Frontal cortex (tissue), 4 donors: ENCODE results near the gene SAMM50. TPM values are rescaled to one million over a fixed set of nuclear protein-coding genes. Genes with fewer than 3 reads are reported as not detected.

Experiments
- DNase-seq, 2 donors: peaks; one replicate each; pipeline ENCODE4 v3.0.0; 2012; ENCODE audit warnings: low spot score in 2 of 2
- FAIRE-seq: peaks from 2 replicates; lab custom pipeline; 2012; peaks lifted over from hg19 to GRCh38; lab: Jason Lieb, UNC
- total RNA-seq: library from RNA; depleted of rRNA; stranded (reverse); fragments of >200 nt; gene quantifications from one replicate; pipeline ENCODE4 v1.2.3, GENCODE V29; 2014
- donor health status: control.
- donor health status: control.
- donor health status: control.

The SAMM50 gene
- total RNA-seq, result 32.6 TPM

- FAIRE-seq, result no peak
- peak; percentile 89 to 94 for DNase-seq
Observed at GRCh38 chr22:43955040-43955882, at the start of gene SAMM50. Gene SAMM50 (plus strand): TSS chr22:43955442. CDS start chr22:43955578, 136 bp downstream.

DNA sequence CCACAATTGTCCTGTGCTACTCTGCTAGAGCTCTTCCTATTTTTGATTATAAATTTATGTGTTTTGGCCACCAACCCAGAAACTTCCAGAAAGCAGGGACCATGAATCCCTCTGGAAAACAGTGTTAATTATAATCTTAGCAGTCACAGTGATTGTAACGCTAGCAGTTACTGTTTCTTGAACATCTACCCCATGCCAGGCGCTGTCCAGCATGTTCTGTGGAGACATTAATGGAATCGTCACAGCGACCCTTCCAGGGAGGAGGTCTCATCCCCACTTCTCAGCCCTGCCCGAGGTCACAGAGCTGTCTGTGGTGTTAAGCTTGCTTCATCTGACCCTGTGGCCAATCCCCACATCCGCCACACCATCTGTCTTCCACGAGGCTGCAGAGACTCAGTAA, 49.6 kb upstream of the SAMM50 start:
- no peak for FAIRE-seq
- DNase-seq, result no peak

DNA sequence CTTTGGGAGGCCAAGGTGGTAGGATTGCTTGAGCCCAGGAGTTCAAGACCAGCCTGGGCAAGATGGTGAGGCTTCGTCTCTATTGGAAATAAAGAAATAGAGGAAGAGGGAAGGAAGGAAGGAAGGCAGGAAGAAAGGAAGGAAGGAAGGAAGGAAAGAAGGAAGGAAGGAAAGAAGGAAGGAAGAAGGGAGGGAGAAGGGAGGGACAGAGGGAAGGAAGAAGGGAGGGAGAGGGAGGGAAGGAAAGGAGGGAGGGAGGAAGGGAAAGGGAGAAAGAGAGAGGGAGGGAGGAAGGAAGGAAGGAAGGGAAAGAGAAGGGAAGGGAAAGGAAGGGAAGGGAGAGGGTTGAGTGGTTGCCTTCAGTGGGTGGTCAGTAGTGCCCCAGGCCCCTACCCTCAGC, 45.5 kb upstream of the SAMM50 start:
- DNase-seq (no peak), FAIRE-seq (no peak)

GRCh38 chr22:43910178-43910695, 45.0 kb upstream of the SAMM50 start:
- no peak for DNase-seq
- FAIRE-seq, result no peak

GRCh38 chr22:43911351-43911750, 43.9 kb upstream of the SAMM50 start:
- FAIRE-seq (no peak), DNase-seq (no peak)

DNA sequence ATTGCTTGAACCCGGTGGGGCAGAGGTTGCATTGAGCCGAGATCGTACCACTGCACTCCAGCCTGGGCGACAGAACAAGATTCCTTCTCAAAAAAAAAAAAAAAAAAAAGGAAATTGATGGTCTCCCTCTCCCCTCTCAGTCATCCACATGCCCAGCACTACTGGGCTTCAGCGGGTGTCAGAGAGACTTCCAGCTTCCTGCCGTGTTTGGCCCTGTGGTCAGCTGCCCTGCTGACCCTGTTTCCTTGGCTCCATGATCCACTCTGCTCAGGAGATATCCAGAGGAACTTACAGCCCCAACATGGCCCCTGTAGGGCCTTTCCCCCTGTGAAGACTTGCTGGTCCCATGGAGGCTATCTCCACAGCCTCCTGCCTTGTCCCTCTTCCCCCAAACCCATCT, 37.7 kb upstream of the SAMM50 start:
- DNase-seq (no peak), FAIRE-seq (no peak)

- no peak for DNase-seq
- no peak for FAIRE-seq
Observed at GRCh38 chr22:43919106-43919973, 35.9 kb upstream of the SAMM50 start.

DNA sequence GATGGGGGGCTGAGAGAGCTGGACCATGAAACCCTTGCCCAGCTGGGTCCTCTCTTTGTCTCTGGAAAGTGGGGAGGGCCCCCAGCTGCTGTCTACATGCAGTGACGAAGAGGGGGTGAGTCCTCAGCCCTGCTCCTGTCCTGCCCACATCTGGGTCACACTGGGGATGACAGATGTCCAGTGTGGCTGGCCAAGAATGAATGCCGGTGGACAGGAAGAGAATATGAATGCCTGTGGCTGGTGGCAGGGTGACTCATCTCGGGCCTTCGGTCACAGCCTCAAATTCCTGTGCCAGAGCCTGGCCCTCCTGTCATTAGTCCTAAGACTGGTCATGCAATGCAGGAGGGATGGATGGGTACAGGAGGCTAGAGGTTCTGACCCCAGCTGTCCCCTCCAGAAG, 33.9 kb upstream of the SAMM50 start:
- FAIRE-seq, result no peak
- DNase-seq, result no peak

GRCh38 chr22:43922123-43922522, 33.1 kb upstream of the SAMM50 start:
- FAIRE-seq (no peak), DNase-seq (no peak)

- FAIRE-seq (no peak), DNase-seq (no peak)
Observed at GRCh38 chr22:43923191-43923590, 32.1 kb upstream of the SAMM50 start.

DNA sequence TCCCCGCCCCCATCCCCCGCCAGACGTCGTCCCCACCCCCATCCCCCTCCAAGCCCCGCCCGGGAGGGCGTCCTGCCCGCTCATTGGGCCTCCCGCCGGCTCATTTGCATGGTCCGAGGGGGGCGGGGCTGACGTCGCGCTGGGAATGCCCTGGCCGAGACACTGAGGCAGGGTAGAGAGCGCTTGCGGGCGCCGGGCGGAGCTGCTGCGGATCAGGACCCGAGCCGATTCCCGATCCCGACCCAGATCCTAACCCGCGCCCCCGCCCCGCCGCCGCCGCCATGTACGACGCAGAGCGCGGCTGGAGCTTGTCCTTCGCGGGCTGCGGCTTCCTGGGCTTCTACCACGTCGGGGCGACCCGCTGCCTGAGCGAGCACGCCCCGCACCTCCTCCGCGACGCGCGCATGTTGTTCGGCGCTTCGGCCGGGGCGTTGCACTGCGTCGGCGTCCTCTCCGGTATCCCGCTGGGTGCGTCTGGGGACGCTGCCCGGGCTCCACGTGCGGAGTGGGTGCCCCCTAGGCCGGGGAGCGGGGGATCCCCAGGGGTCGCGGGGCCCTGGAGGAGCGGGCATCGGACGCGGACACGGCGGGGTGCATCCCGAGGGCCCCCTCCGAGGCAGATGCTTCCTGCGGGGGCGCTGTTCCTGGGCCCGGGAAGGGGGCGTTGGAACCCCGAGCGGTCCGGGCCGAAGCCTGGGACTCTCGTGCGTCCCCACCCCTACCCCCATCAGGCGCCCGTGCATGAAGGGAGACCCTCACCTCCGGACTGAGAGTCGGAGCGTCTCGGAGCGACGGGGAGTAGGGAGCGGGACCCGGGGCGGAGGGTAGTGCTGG, 31.4 kb upstream of the SAMM50 start, which contains the start of gene PNPLA3:
Gene PNPLA3 (plus strand): TSS at position 175 of the 834 bp plus-strand sequence. CDS start 107 bp downstream, at position 282.
- DNase-seq, result peak; percentile 94 to 98
- FAIRE-seq, result no peak

DNA sequence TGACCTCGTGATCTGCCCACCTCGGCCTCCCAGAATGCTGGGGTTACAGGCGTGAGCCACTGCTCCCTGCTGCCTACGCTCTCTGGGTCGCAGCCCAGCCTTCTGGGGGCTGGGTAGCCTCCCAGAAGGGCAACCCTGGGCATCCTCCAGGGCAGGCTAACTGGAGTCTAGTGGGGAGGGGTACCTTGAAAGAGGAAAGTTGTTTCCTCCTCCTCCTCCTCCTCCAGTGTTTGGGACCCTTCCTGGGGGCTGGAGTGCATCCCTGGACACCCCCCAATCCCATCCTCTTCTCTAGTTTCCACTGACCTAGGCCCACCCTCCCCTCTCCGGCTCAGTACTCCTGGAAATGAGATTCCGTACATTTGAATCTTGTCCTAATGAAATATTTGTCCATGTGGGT, 30.4 kb upstream of the SAMM50 start:
- DNase-seq, result no peak
- no peak for FAIRE-seq

DNA sequence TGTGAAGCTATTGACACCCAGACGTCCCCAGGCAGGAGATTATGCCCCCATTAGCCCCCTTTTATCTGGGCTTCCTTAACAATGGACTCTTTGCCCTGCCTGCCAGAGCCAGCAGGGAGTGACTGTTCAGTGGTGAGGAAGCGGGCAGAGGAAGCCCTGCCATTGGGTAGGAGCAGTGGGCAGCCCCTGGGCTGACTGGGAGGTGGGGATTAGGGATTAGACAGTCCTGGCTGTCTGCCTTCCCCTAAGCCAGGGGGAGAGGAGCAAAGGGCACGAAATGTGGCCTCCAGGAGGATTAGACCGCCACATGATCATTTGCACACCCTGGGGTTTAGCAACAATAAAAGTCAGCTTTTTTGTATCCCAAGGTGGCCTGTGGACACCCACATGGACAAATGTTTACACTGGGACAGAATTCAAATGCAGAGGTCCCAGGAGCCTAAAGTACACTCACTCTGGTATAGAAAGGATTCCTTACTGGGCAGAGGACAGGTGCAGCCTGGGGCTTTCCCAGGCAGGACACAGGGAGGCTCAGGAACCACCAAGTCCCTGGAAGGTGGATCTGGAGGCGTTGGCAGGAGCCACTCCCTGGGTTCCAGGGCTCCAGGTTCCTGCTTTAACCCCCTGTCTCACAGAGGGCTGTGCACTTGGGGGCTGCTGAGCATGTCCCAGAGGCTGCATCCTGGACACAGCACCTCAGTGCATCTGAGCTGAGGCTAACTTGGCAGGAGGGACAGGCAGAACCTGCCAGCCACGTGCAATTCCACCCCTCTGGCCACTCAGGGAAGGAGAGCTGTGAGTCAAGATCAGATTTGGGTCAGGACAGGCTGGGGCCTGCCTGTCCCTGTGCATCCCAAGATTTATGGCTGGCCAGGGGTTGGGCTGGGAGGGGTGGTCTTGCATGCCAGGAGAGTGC, 29.6 kb upstream of the SAMM50 start:
- no peak for DNase-seq
- FAIRE-seq, result no peak

DNA sequence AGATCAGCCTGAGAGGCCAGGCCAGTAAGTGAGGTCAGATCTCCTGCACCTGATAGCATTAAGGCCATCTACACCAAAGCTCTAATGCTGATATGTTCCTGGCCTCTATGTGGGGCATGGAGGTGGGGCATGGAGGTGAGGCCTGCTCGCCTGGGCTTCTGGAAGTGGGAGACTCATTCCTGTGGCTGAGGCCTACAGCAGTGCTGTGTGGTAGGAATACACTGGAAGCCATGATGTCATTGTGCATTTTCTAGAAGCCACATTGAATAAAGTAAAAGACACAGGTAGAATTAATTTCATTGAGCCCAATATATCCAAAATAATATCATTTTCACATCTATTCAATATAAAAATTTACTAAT, 28.9 kb upstream of the SAMM50 start:
- FAIRE-seq (no peak), DNase-seq (no peak)

GRCh38 chr22:43928468-43928867, 26.8 kb upstream of the SAMM50 start:
- DNase-seq, result no peak
- no peak for FAIRE-seq

DNA sequence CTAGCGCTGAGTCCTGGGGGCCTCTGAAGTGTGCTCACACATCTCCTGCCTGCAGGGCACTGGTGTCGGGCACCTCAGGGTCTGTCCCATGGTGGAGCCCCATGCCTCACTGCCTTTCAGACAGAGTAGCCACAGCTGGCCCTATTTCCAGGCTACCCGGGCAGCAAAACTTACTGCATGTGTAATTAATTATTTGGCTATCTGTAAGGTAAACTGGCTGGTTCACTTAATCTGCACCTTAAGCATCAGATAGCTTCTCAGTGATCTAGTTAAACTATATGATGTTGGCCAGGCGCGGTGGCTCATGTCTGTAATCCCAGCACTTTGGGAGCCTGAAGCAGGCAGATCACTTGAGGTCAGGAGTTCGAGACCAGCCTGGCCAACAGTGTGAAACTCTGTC, 26.3 kb upstream of the SAMM50 start:
- no peak for DNase-seq
- FAIRE-seq, result no peak

GRCh38 chr22:43931771-43932170, 23.5 kb upstream of the SAMM50 start:
- no peak for FAIRE-seq
- DNase-seq, result no peak

GRCh38 chr22:43941449-43941848, 13.8 kb upstream of the SAMM50 start:
- no peak for FAIRE-seq
- DNase-seq, result no peak
